GM23338 (cell line): ENCODE data around the gene ORAI2.
A peak's percentile ranks its signal among the peaks of the same experiment; 100 is the strongest.

ENCODE experiments used
- EZH2 ChIP-seq: fragments of 200-600 bp; sonication (generic); IDR thresholded peaks from one replicate; pipeline ENCODE4 v1.8.0; 2017; ENCODE audit warnings: antibody characterized with exemption, mild to moderate bottlenecking, low read depth; ENCODE audit not compliant: unreplicated experiment
- EZH2phosphoT487 ChIP-seq: fragments of 200-600 bp; sonication (generic); IDR thresholded peaks from one replicate; pipeline ENCODE4 v1.8.1; 2018; ENCODE audit warnings: antibody characterized with exemption; ENCODE audit not compliant: unreplicated experiment
- NANOG ChIP-seq: IDR thresholded peaks from 2 replicates; pipeline ENCODE4 v1.6.1; 2016; ENCODE audit warnings: antibody characterized with exemption, borderline replicate concordance
- POLR2AphosphoS5 ChIP-seq: IDR thresholded peaks from 2 replicates; pipeline ENCODE4 v1.6.1; 2016; ENCODE audit warnings: antibody characterized with exemption, low read depth
- STAT1 ChIP-seq: IDR thresholded peaks from one replicate; pipeline ENCODE4 v1.6.1; 2016; ENCODE audit warnings: antibody characterized with exemption; ENCODE audit not compliant: unreplicated experiment
- ZNF114 ChIP-seq: fragments of 250-450 bp; sonication (Bioruptor Pico); IDR thresholded peaks from 2 replicates; pipeline ENCODE4 v1.5.0; 2020; ENCODE audit warnings: mild to moderate bottlenecking, moderate library complexity
- TF ChIP-seq, protein P1 (sequence below), 2 experiments: fragments of 200-600 bp in 1 of 2; sonication (generic) in 1 of 2; conservative IDR thresholded peaks; 2 replicates each; pipeline versions ENCODE4 v1.5.1 to v1.6.1; 2016 to 2017; ENCODE audit warnings: antibody characterized with exemption in 2 of 2, low read depth in 2 of 2, mild to moderate bottlenecking in 2 of 2, moderate library complexity in 1 of 2
- TF ChIP-seq, protein P2 (sequence below): IDR thresholded peaks from 2 replicates; pipeline ENCODE4 v1.6.1; 2016; ENCODE audit warnings: antibody characterized with exemption

GRCh38 chr7:102390697-102391484 lies 42.5 kb upstream of the ORAI2 start:
- TF ChIP-seq EZH2: no peak
- TF ChIP-seq, protein P1, sequence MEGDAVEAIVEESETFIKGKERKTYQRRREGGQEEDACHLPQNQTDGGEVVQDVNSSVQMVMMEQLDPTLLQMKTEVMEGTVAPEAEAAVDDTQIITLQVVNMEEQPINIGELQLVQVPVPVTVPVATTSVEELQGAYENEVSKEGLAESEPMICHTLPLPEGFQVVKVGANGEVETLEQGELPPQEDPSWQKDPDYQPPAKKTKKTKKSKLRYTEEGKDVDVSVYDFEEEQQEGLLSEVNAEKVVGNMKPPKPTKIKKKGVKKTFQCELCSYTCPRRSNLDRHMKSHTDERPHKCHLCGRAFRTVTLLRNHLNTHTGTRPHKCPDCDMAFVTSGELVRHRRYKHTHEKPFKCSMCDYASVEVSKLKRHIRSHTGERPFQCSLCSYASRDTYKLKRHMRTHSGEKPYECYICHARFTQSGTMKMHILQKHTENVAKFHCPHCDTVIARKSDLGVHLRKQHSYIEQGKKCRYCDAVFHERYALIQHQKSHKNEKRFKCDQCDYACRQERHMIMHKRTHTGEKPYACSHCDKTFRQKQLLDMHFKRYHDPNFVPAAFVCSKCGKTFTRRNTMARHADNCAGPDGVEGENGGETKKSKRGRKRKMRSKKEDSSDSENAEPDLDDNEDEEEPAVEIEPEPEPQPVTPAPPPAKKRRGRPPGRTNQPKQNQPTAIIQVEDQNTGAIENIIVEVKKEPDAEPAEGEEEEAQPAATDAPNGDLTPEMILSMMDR (conservative IDR thresholded peaks at IDR 0.05; ENCODE audit: low read depth in 2 of 2): peak; percentile 89 to 98
- no peak for TF ChIP-seq POLR2AphosphoS5
- TF ChIP-seq STAT1: no peak
- no peak for TF ChIP-seq NANOG
- no peak for TF ChIP-seq EZH2phosphoT487
- TF ChIP-seq, protein P2, sequence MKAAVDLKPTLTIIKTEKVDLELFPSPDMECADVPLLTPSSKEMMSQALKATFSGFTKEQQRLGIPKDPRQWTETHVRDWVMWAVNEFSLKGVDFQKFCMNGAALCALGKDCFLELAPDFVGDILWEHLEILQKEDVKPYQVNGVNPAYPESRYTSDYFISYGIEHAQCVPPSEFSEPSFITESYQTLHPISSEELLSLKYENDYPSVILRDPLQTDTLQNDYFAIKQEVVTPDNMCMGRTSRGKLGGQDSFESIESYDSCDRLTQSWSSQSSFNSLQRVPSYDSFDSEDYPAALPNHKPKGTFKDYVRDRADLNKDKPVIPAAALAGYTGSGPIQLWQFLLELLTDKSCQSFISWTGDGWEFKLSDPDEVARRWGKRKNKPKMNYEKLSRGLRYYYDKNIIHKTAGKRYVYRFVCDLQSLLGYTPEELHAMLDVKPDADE: no peak
- TF ChIP-seq ZNF114: no peak
